Stimulated activated CD8-positive, alpha-beta memory T cell treated with anti-CD3 and anti-CD28 coated beads, Interleukin-12 subunit alpha, Interleukin-12 subunit beta, amount 100 ng/mL, for 24 hours (primary cell): ENCODE data around the gene CASZ1.

Experiments
- DNase-seq: peaks from one replicate; pipeline ENCODE4 v3.0.0-alpha.2; 2020; ENCODE audit errors: extremely low read depth

CASZ1 gene

DNA sequence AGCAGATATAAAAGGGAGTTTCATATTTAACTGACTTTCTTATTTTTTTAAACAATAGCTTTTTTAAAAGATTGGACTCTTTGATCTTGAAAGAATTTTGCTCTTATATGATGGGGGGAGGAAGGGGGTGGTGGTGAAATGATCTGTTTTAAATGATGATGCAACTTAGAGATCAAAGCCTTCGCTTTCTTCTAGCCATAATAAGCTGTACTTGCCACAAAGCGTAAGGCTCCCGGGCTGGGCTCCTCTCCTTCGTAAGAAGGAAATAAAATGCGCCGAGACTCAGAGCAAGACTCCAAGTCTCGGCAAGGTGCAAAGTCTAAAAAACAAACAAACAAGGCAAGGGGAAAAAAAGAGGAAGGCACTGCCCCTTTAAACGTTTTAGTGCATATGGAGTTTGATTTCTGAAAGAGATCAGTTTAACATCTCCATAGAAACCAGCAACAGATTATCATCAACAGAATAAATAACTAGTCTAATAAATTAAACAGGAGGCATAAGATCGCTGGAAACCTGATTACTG is 3.3 kb downstream of the CASZ1 start:
- DNase-seq: no peak

- DNase-seq: no peak
Observed at GRCh38 chr1:10791105-10791951, 5.1 kb downstream of the CASZ1 start.

DNA sequence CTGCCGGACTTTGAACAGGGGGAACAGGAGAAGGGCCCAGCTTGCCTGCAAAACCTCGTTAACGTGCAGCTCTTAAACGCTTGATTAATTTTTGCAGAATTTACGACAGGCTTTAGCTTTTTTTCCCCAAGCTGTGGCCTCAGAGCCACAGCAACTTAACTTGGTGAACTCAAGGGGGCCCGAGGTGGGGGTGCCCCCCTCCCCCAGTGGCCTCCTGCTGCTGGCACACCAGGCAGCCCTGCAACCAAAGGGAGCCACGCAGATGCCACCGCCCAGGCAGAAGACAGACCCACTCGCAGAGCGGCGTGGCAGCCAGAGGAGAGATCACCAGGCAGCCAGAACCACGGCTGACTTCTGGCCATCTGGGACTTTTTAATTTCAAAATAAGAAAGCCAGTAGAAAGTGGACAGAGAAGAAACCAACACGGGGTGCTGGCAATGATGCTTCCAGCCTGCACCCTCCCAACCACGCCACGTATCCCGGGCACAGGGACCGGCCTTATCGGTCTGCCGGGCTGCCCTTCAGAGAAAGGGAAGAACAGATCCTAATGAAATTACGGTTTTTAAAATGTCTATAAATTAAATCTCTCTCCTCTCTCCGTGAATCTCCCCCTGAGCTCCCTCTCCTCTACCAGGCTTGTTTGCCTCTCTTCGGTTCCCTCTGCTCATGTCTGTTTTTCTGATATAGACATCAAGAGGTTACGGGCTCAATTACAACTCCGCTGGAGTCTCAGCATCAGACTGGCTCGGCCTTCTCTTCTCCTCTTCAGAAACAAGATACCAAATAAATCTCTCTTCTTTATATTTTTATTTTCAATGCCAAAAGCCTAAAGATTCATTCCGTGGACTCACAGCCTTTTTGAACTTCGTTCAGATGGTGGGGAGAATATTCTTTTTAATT is 6.4 kb downstream of the CASZ1 start:
- DNase-seq: no peak

DNA sequence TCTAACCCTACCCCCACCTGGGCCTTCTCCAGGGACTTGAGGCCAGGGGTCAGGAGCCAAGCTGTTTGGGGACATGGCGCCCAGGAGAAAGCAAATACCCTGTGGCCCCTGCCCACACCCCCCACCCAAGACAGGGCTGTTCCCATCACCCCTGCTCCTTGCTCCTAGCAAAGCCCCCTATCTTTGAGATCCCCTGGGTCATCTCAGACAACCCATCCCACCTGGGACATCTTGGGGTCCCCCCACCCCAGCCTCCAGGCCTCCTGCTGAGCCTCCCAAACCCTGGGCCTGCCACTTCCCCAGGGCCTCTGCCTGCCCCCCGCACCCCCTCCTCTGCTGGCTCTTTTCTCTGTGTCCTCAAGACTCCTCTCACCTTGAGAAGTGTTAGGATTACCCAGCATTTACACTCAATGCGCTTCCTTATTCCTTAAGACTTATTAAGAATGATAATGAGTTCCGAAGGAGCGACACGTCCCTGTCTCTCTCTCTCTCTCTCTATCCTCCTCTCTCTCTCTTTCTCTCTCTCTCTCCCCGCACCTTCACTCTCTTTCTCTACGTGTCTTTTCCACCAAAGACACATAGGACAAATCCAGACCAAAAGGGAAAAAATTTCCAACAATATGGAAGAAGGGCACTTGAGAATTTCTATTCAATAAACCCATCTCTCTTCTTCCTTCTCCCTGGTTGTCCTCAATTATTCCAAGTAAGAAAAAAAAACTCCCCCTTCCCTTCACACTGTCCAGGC is 7.2 kb downstream of the CASZ1 start:
- no peak for DNase-seq

- DNase-seq: no peak
Observed at GRCh38 chr1:10788592-10789006, 7.8 kb downstream of the CASZ1 start.

DNA sequence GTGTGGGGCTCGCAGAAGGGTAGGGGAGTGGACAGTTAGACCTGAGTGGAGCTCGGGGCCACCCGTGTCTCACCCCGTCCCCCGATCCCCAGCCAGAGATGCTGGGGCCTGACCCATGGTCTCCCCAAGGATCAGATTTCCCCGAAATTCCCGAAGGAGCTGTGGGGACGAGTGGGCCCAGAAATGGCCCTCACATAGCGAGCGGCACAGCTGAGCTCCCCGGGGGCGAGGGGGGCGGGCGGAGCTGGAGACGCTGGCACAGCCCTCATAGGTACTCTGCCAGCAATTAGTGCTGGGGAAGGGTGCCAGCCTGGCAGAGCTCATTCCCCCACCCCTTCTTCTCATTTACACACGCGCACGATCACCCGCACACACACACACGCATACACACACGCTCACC is 9.2 kb downstream of the CASZ1 start:
- DNase-seq: no peak

GRCh38 chr1:10785728-10786638 is 10.5 kb downstream of the CASZ1 start:
- DNase-seq: no peak

DNA sequence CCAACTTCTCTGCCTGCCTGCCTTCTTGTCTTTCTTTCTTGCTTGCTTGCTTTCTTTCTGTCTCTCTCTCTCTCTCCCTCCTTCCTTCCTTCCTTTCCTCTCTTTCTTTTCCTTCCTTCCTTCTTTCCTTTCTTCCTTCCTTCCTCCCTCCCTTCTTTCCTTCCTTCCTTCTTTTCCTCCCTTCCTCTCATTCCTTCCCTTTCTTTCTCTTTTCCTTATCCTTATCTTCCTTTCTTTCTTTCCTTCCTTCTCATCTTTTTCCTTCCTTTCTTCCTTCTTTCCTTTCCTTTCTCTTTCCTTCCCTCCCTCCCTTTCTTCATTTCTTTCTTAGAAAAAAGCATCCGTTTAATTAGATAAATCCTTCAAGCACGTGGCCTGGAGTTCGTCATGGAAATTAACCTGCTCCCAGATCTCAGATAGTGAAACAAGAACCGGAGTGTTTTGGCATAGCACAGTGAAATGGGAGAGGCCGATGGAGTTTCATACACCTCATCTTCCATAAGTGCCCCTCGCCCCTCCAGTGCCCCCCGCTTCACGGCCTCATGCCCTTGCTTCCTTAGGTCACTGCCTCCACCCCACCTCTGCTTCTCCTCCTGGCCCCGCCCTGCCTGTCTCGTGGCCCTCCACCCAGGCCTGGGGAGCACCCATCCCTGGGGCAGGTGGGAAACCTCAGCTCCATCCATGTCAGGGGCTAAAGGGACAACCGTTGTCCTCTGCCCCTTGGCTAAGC is 11.3 kb downstream of the CASZ1 start:
- DNase-seq: no peak

- DNase-seq: no peak
Observed at GRCh38 chr1:10782491-10783244, 13.8 kb downstream of the CASZ1 start.

GRCh38 chr1:10781137-10781536 is 15.3 kb downstream of the CASZ1 start:
- no peak for DNase-seq

- no peak for DNase-seq
Observed at GRCh38 chr1:10779841-10780240, 16.6 kb downstream of the CASZ1 start.

GRCh38 chr1:10779201-10779600 is 17.2 kb downstream of the CASZ1 start:
- no peak for DNase-seq

DNA sequence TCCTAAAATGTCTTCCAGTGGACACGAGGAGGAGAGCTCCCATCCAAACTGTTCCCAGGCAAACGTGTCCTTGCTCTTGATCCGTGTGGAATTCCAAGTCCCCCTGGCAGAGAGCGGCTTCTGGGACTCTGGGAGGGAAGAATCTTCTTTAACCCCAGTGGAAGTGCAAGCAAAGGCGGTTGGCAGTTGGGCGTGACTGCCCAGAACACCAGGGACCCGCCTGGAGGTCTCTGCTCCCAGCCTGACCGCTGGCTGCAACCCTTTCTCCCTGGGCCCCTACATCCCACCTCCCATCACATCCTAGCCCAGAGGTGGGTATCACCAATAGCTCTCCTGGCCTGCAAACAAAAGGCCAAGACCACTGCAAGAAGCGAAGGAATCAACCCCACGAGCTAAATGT is 17.8 kb downstream of the CASZ1 start:
- DNase-seq: no peak

DNA sequence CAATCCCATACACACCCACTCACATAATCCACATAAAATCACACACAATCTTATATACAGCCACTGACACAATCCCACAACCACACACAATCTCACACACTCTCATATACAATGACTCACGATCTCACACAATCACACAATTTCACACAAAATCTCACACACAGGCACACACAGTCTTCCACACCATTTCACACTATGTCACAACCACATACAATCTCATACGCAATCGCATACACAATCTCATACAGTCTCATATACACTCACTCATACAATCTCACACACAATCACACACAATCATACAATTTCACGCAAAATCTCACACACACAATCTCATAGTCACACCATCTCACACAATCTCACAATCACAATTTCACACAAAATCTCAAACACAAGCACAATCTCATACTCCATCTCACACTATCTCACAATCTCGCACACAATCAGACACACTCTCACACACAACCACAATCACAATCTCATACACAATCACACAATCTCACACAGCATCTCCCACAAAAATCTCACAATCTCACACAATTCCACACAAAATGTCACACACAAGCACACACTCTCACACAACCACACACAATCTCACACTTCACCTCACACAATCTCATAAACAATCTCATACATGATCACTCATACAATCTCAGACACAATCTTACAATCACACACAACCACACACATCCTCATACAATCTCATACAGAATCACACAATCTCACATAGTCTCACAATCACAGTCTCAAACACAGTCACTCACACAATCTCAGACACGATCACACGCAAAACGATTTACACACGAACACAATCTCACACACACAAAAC is 18.5 kb downstream of the CASZ1 start:
- no peak for DNase-seq

DNA sequence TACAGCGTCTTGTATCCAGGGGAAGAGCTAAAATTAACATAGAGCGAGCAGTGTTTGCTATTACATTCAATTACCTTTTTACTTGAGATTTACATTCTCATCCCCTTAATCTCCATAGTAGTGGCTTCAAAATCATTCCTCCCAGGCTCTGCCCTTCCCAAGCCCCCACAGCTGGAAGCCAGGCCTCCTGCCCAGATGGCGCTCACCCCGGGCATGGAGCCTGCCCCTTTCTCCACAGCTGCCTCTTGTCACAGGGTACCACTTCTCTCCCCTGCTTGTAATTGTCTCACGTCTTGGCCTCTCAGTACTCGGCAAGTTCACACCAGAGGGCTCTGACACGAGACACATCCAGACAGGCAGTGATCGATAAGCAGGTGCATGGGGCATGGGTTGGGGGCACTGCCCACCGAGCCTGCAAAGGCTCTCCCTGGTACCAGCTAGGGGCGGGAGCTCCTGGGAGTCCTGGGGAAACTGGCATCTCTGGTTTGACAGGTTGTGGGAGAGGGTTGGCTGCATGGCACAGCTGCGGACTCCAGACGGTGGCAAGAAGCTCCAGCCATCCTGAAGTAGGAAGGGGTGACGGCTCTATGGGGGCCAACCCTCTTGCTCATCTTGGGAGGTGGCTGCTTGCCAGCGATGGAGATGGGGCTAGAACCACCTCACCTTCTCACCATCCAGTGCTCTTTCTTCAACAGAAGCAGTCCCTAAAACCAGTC is 20.1 kb downstream of the CASZ1 start:
- DNase-seq: no peak

DNA sequence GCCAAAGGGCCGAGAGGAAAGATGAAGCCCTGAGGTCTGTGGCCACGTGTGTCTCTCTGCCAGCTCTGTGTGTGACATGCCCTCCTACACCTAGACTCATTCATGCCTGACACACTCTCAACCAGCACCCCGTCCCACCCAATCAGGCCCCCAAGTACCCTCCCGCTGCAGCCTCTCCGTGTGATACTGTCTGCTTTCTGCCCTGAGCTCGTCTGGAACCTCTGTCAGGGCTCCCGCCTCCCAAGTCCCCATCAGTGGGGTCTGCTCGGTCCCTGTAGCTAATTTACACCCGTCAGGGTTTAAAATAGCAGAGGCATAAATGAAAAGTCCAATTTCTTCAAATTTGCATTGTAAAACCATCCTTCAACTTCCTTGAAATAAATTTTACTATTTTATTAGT is 20.7 kb downstream of the CASZ1 start:
- no peak for DNase-seq

DNA sequence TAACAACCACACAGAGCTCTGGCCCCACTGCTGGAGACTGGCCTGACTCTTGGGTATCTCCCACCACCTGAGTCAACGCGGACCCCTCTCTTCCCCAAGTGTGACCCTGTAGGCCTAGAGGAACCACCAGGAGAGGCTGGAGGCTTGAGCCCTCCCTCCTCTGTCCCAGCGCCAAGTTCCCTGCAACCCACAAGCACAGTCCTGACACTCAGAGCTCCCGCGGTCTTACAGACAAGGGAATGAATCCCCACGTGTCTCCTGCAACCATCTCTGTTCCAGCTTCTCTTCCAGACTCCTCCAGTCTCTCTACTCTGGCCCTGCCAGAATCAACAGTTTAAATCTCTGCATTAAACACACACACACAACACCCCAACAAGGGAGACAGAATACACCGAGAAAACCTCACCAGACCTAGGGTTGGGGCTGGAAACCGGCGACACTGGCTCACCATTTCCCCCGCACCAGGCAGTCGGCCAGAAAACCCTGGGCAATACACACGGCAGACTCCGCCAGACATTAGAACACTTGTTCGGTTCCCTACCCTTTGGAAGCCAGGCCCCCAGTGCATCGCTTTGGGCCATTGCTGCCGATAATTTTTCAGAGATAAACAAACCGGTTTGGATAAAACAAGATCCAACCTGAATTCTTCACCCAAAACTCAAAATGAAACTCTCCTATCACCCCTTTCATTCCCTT is 21.7 kb downstream of the CASZ1 start:
- DNase-seq: no peak
